Panc1 (cell line): ENCODE measurements around the gene TM9SF4. TPM values are rescaled to one million over a fixed set of nuclear protein-coding genes. Genes with fewer than 3 reads are reported as not detected.
"Not testable (repeated sequence)": the region's sequence is repeated elsewhere in the genome, so short reads cannot be mapped to it uniquely, and the experiment has no call there.

Experiments
- ATAC-seq: fragments of 200-7000 bp; cut with Tn5 transposase; 2 replicates; pipeline ENCODE4 v1.9.1; 2020; ENCODE audit warnings: mild to moderate bottlenecking, moderate library complexity
- BruUV-seq: library from RNA; stranded (reverse); fragments of 400-500 nt; replicated peaks from 2 replicates; lab custom pipeline; 2021; lab: Mats Ljungman, UMichigan
- CTCF ChIA-PET: fragments of 300-600 bp; sonication (Branson Sonifier 250); formaldehyde crosslinking; loops from one replicate; lab custom pipeline; 2022; ENCODE audit warnings: antibody characterized with exemption; lab: Charles Lee
- POLR2A ChIA-PET: fragments of 300-600 bp; sonication (Branson Sonifier 250); formaldehyde crosslinking; loops from one replicate; lab custom pipeline; 2022; ENCODE audit warnings: antibody characterized with exemption; lab: Charles Lee
- DNase-seq: peaks from one replicate; pipeline ENCODE4 v3.0.0-alpha.2; 2010; ENCODE audit warnings: low read depth, low spot score
- H3K27ac ChIP-seq: 2 replicates; pipeline ENCODE4 v1.5.1; 2011; ENCODE audit warnings: mild to moderate bottlenecking, low read length, inconsistent platforms
- H3K27me3 ChIP-seq: fragments of 200-500 bp; sonication (Bioruptor generic); 2 replicates; pipeline ENCODE4 v1.6.0; 2014; ENCODE audit warnings: low read length, inconsistent platforms; ENCODE audit not compliant: control insufficient read depth, insufficient read depth
- H3K36me3 ChIP-seq: fragments of 200-500 bp; sonication (Bioruptor generic); 2 replicates; pipeline ENCODE4 v1.5.1; 2014; ENCODE audit warnings: inconsistent platforms, mild to moderate bottlenecking, low read length, moderate library complexity; ENCODE audit not compliant: control insufficient read depth, insufficient read depth
- H3K4me1 ChIP-seq: 2 replicates; pipeline ENCODE4 v1.5.1; 2011; ENCODE audit warnings: inconsistent platforms, mild to moderate bottlenecking, low read length, moderate library complexity; ENCODE audit not compliant: control insufficient read depth, insufficient read depth
- H3K4me3 ChIP-seq, 2 experiments: 2 replicates each; pipeline ENCODE4 v1.5.1; 2011 to 2012; ENCODE audit warnings: low read depth in 2 of 2, low read length in 2 of 2, mild to moderate bottlenecking in 2 of 2, inconsistent platforms in 1 of 2, moderate library complexity in 1 of 2
- H3K9me3 ChIP-seq: fragments of 200-500 bp; sonication (Bioruptor generic); 2 replicates; pipeline ENCODE4 v1.5.1; 2014; ENCODE audit warnings: low read depth, mild to moderate bottlenecking, inconsistent platforms, low read length, moderate library complexity; ENCODE audit not compliant: control insufficient read depth, insufficient read depth
- POLR2AphosphoS5 ChIP-seq: IDR thresholded peaks from 2 replicates; pipeline ENCODE4 v1.6.1; 2012; ENCODE audit warnings: mild to moderate bottlenecking, low read depth, low read length, moderate library complexity
- SIN3A ChIP-seq: IDR thresholded peaks from 2 replicates; pipeline ENCODE4 v1.6.1; 2012; ENCODE audit warnings: low read depth, mild to moderate bottlenecking, low read length, moderate library complexity, borderline replicate concordance; ENCODE audit not compliant: insufficient read depth
- TCF7L2 ChIP-seq: IDR thresholded peaks from 2 replicates; pipeline ENCODE4 v1.6.1; 2011; ENCODE audit warnings: mild to moderate bottlenecking, low read depth, low read length, inconsistent platforms
- in situ Hi-C: cut with HindIII; loops from 2 replicates; pipeline ENCODE4 v1.10.0; 2016; ENCODE audit warnings: low sequenced_read_pairs, low pct_unique_long_range_greater_than_20kb
- intact Hi-C: fragments of 100-400 bp; cut with micrococcal nuclease; formaldehyde crosslinking; loops from one replicate; pipeline ENCODE4 v1.10.0; 2022; ENCODE audit not compliant: unreplicated experiment
- total RNA-seq: library from RNA; stranded (reverse); gene quantifications from one replicate; pipeline ENCODE4 v1.2.1, GENCODE V29; 2021; ENCODE audit not compliant: unreplicated experiment
- TF ChIP-seq, protein P1 (sequence below): fragments of 450-650 bp; IDR thresholded peaks from 2 replicates; pipeline ENCODE4 v1.5.1; 2017; ENCODE audit warnings: mild to moderate bottlenecking
- TF ChIP-seq, protein P2 (sequence below), 2 experiments: IDR thresholded peaks; 2 replicates each; pipeline ENCODE4 v1.6.1; 2011 to 2012; ENCODE audit warnings: low read depth in 2 of 2, control low read depth in 1 of 2, low read length in 1 of 2, mild to moderate bottlenecking in 1 of 2, moderate library complexity in 1 of 2; ENCODE audit not compliant: insufficient read depth in 1 of 2

The TM9SF4 gene
- total RNA-seq, 1 experiment from 2014 or later, result 180 TPM

DNA sequence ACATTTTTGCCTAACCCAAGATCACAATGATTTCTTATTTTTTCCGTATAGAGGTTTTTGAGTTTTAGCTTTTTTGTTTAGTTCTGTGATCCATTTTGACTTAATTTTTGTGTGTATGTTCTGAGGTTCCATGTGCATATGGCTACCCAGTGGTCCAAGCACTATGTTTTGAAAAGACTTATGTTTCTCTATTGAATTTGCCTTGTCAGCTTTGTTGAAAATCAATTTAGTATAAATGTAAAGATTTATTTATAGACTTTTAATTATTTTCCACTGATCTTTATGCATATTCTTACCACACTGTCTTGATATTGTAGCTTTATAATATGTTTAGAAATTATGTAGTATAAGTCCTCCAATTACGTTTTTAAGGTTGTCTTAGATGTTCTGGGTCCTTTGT lies 10.2 kb downstream of the TM9SF4 start:
- H3K36me3 ChIP-seq, result no peaks in the 10 kb centered on the region
- CTCF ChIA-PET, result no interaction called here
- in situ Hi-C loops (no loop called here), intact Hi-C loops (no loop called here)
- BruUV-seq, result TSS peak; percentile 21
- DNase-seq (no peak), ATAC-seq (no peak)
- no peak overlapping the region for H3K4me3 ChIP-seq
- H3K27ac ChIP-seq, result no peak overlapping the region
- no peaks in the 10 kb centered on the region for H3K27me3 ChIP-seq
- TF ChIP-seq, protein P1, sequence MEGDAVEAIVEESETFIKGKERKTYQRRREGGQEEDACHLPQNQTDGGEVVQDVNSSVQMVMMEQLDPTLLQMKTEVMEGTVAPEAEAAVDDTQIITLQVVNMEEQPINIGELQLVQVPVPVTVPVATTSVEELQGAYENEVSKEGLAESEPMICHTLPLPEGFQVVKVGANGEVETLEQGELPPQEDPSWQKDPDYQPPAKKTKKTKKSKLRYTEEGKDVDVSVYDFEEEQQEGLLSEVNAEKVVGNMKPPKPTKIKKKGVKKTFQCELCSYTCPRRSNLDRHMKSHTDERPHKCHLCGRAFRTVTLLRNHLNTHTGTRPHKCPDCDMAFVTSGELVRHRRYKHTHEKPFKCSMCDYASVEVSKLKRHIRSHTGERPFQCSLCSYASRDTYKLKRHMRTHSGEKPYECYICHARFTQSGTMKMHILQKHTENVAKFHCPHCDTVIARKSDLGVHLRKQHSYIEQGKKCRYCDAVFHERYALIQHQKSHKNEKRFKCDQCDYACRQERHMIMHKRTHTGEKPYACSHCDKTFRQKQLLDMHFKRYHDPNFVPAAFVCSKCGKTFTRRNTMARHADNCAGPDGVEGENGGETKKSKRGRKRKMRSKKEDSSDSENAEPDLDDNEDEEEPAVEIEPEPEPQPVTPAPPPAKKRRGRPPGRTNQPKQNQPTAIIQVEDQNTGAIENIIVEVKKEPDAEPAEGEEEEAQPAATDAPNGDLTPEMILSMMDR, result no peak
- TF ChIP-seq SIN3A, result no peak
- TF ChIP-seq, protein P2, sequence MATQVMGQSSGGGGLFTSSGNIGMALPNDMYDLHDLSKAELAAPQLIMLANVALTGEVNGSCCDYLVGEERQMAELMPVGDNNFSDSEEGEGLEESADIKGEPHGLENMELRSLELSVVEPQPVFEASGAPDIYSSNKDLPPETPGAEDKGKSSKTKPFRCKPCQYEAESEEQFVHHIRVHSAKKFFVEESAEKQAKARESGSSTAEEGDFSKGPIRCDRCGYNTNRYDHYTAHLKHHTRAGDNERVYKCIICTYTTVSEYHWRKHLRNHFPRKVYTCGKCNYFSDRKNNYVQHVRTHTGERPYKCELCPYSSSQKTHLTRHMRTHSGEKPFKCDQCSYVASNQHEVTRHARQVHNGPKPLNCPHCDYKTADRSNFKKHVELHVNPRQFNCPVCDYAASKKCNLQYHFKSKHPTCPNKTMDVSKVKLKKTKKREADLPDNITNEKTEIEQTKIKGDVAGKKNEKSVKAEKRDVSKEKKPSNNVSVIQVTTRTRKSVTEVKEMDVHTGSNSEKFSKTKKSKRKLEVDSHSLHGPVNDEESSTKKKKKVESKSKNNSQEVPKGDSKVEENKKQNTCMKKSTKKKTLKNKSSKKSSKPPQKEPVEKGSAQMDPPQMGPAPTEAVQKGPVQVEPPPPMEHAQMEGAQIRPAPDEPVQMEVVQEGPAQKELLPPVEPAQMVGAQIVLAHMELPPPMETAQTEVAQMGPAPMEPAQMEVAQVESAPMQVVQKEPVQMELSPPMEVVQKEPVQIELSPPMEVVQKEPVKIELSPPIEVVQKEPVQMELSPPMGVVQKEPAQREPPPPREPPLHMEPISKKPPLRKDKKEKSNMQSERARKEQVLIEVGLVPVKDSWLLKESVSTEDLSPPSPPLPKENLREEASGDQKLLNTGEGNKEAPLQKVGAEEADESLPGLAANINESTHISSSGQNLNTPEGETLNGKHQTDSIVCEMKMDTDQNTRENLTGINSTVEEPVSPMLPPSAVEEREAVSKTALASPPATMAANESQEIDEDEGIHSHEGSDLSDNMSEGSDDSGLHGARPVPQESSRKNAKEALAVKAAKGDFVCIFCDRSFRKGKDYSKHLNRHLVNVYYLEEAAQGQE (IDR thresholded peaks at IDR 0.05; ENCODE audit: insufficient read depth in 1 of 2, low read depth in 2 of 2, low read length in 1 of 2), result no peak
- TF ChIP-seq POLR2AphosphoS5, result no peak
- no peak for TF ChIP-seq TCF7L2
- POLR2A ChIA-PET, result interaction anchor here (0.6 to 1.2 kb wide), 2 partner anchors 10 to 142 kb away, joined by 4 to 5 read pairs; partner anchors contain the start of gene TM9SF4
- peaks cover 26% of the 10 kb centered on the region for H3K4me1 ChIP-seq
- no peaks in the 10 kb centered on the region for H3K9me3 ChIP-seq

DNA sequence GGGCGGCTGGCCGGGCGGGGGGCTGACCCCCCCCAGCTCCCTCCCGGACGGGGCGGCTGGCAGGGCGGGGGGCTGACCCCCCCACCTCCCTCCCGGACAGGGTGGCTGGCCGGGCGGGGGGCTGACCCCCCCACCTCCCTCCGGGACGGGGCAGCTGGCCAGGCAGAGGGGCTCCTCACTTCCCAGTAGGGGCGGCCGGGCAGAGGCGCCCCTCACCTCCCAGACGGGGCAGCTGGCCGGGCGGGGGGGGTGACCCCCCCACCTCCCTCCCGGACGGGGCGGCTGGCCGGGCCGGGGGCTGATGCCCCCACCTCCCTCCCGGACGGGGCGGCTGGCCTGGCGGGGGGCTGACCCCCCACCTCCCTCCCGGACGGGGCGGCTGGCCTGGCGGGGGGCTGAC lies 12.4 kb downstream of the TM9SF4 start:
- POLR2A ChIA-PET, H3K27me3 ChIP-seq, H3K27ac ChIP-seq, in situ Hi-C loops, H3K4me3 ChIP-seq, H3K9me3 ChIP-seq, CTCF ChIA-PET, H3K36me3 ChIP-seq, DNase-seq, intact Hi-C loops, BruUV-seq, ATAC-seq: not testable (repeated sequence)
- H3K4me1 ChIP-seq, result peaks cover 11% of the 10 kb centered on the region

DNA sequence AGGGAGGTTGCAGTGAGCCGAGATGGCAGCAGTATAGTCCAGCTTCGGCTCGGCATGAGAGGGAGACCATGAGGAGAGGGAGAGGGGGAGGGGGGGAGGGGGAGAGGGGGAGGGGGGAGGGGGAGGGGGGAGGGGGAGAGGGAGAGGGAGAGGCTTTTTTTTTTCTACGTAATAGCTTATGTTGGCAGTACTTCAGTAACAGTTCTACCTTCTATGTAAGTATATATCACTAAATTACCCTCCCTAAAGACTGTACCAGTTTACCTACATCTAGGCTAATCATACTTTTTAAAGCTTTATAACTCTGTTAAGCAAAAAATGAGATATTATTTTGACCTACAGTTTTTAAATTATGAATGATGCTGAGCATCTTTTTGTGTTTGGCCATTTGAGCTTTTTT lies 13.6 kb downstream of the TM9SF4 start:
- Histone ChIP-seq H3K36me3 (no peaks in the 10 kb centered on the region), H3K9me3 (no peaks in the 10 kb centered on the region), H3K4me3 (no peak overlapping the region), H3K27me3 (no peaks in the 10 kb centered on the region), H3K27ac (no peak overlapping the region), H3K4me1 (no peaks in the 10 kb centered on the region)
- in situ Hi-C loops, result no loop called here
- ChIA-PET CTCF (interaction anchor here (0.5 kb wide), 1 partner anchor 248 kb away, joined by 11 read pairs; no protein-coding TSS in a partner anchor), POLR2A (interaction anchor here (0.5 to 0.6 kb wide), 3 partner anchors 11 to 131 kb away, joined by 3 to 13 read pairs (median 3); no protein-coding TSS in a partner anchor)
- ATAC-seq (no peak), DNase-seq (no peak)
- BruUV-seq, result no TSS peak
- no peak for TF ChIP-seq TCF7L2
- TF ChIP-seq, protein P2 (IDR thresholded peaks at IDR 0.05; ENCODE audit: insufficient read depth in 1 of 2, low read depth in 2 of 2, low read length in 1 of 2), result no peak
- TF ChIP-seq, protein P1, result no peak
- TF ChIP-seq POLR2AphosphoS5, result no peak
- no peak for TF ChIP-seq SIN3A
- intact Hi-C loops, result no loop called here
